HAP-1 (cell line): ENCODE data around the gene HAND2.

Experiments
- DNase-seq, 2 experiments: peaks; one replicate each; pipeline ENCODE4 v3.0.0-alpha.2; 2016 to 2020; ENCODE audit warnings: low spot score in 2 of 2
- H3K27me3 ChIP-seq: fragments of 250-450 bp; sonication (Bioruptor Pico); 2 replicates; pipeline ENCODE4 v1.5.1; 2020; ENCODE audit warnings: low read depth, mild to moderate bottlenecking, moderate library complexity
- H3K36me3 ChIP-seq: fragments of 250-450 bp; sonication (Bioruptor Pico); replicated peaks from 2 replicates; pipeline ENCODE4 v1.5.1; 2020; ENCODE audit warnings: mild to moderate bottlenecking
- H3K4me1 ChIP-seq: fragments of 250-450 bp; sonication (Bioruptor Pico); 2 replicates; pipeline ENCODE4 v1.5.1; 2020; ENCODE audit warnings: mild to moderate bottlenecking
- H3K4me3 ChIP-seq: fragments of 250-450 bp; sonication (Bioruptor Pico); 2 replicates; pipeline ENCODE4 v1.5.1; 2020; ENCODE audit warnings: mild to moderate bottlenecking, moderate library complexity
- H3K9me3 ChIP-seq: fragments of 250-450 bp; sonication (Bioruptor Pico); 2 replicates; pipeline ENCODE4 v1.5.1; 2020; ENCODE audit warnings: mild to moderate bottlenecking, moderate library complexity
- in situ Hi-C: fragments of 300-500 bp; cut with MboI; formaldehyde crosslinking; loops from 3 replicates; pipeline ENCODE4 v1.14.3; 2020; ENCODE audit warnings: low sequenced_read_pairs, inconsistent platforms, mixed read lengths

Gene HAND2

DNA sequence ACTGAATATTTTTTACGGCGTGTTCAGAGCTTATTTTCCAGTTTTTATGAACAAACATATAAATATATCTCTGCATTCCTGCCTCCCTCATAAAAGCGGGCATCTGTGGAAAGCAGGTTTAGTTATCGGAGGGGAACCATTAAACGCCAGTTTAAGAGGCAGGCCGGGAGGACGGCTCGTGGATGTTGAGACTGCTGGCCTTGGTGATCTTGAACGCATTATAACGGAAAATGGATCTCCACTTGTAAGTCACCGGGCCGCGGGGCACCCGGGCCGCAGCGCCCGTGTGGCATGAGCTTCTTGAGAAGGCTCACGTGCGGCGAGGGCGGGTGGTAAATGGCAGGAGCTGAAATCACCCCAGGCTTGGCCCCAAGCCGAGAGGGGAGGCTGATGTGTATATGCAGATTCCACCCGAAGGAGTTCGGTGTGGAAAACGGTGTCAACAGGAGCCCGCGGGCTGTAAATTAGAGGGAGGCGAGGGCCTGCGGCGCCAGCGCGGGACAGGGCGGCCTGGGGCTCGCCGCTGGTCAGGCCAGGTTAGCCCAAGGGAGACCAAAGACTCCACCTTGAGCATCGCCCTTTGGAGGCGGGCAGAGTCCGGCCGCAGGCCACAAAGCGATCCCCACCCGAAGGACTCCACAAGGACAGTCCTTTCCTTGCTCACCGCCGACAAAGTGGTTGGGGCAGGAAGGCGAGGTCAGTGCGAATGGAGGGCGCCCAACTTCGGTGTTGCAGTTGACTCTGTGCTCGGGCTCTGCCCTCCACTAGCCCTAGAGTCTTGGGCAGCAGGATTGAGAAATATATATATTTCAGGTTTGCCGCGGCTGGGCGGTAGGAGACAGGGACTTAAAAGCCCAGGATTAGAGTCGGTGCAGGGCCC, 1.3 kb upstream of the HAND2 start:
- Histone ChIP-seq H3K27me3 (peaks cover 25% of the 10 kb centered on the region), H3K36me3 (no peaks in the 10 kb centered on the region), H3K9me3 (peaks cover 4% of the 10 kb centered on the region), H3K4me3 (no peak overlapping the region), H3K4me1 (no peaks in the 10 kb centered on the region)
- DNase-seq: no peak
- in situ Hi-C loops: no loop called here

DNA sequence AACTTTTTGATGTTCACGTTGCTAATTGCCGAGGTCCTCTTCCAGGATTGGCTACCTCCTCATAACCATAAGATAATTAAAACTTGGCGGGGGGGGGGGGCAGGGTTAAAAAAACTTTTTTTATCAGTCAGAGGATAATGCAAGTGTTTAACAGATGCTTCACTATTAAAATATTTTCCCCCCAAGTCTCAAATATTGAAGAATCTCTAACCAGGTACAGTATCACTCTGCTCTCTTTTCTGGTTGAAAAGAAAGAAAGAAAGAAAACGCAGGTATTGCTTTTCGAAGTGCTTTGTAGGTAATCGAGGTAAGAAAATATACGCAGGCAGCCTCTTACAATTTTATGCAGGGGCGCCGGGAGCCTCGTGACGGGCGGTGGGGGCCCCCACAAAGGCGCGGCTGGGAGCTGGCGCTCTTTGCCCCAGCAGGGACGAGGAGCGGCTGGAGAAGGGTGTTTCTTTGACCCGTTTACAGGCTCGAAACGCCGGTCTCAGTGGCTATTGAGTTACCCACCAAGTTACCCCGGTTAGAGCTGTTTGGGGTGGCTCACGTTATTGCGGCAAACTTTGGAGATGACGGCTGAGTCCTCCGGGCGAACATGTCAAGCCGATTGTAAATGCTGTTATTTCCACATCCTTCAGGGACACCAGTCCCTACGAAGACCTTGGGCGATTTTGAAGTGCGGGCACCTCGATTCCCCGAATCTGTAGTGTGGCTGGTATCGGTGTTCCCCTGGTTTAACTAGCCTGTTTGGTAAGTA, 477 bp upstream of the HAND2 start:
- Histone ChIP-seq H3K27me3 (peaks cover 17% of the 10 kb centered on the region), H3K4me1 (no peaks in the 10 kb centered on the region), H3K36me3 (no peaks in the 10 kb centered on the region), H3K4me3 (peak overlapping the region; percentile 38; the same call in 1 of the 2 replicates), H3K9me3 (peaks cover 4% of the 10 kb centered on the region)
- in situ Hi-C loops: no loop called here
- DNase-seq: no peak

DNA sequence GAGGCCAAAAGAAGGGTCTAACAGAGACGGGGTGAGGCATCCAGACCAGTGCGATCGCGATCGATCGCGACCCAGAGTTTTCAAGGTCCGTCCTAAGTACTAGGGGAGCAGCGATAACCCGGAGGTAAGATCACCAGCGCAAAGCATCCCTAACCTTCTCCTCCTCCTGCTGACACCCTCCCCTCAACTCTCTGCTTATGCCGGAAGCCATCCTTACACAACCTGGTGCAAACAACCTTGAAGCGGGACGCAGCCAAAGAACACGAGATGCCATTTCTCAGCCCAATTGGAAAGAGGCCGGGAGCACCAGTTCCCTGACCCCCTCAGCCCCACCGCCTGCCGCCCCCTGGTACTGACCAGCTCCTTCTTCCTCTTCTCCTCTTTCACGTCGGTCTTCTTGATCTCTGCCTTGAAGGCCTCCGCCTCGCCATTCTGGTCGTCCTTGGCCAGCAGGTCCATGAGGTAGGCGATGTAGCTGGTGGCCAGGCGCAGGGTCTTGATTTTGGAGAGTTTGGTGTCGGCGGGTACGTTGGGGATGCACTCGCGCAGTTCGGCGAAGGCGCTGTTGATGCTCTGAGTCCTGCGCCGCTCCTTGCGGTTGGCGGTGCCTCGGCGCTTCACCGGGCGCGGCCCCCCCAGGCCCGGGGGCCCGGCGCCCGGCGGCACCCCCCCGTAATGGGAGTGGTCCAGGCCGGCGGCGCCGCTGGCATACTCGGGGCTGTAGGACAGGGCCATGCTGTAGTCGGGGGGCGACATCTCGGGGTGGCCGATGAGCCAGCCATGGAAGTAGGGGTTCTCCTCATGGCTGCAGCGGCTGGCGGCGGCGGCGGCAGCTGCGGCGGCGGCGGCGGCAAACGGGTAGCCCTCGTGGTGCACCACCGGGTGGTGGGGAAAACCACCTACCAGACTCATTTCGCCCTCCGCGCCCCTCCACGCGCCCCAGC, 1.4 kb downstream of the HAND2 start:
- H3K27me3 ChIP-seq: peaks cover 7% of the 10 kb centered on the region; the same call in 1 of the 2 replicates
- H3K4me3 ChIP-seq: no peak overlapping the region; the same call in 1 of the 2 replicates
- in situ Hi-C loops: no loop called here
- H3K4me1 ChIP-seq: no peaks in the 10 kb centered on the region
- no peaks in the 10 kb centered on the region for H3K36me3 ChIP-seq
- peak in 1 of 2 experiments; percentile 33 for DNase-seq
- peaks cover 4% of the 10 kb centered on the region for H3K9me3 ChIP-seq

DNA sequence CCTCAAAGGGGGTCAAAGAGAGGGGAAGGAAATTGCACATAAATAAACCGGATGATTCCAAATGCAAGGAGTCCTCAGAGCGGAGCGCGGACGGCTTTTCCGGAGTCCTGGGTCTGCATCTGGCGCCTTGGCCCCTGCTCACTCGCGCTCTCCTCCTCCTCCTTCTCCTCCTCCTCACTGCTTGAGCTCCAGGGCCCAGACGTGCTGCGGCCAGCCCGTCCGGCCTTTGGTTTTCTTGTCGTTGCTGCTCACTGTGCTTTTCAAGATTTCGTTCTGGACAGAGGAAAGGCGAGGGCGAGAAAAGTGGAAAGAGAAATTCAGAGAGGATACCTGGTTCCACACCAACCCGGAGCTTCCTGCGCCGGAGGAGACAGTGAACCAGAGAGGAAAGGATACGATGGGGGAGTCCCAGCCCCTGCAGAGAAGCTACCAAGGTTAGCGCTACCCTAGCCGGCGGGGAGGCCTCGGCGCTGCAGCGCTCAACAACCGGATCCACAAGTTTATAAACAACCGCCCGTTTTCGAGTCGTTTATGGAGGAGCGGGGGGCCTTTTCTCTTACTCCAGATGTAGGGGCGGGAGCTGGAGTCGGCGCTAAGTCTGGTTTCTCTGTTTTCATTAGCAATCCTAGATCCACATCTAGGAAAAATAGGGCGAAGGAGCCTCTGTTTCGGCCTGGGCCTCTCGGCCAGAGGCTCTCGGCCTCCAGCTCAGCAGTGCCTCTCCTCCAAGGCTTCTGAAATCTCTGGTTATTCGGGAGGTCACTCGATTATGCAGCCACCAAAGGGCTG, 2.7 kb downstream of the HAND2 start:
- H3K27me3 ChIP-seq: peaks cover 6% of the 10 kb centered on the region; the same call in 1 of the 2 replicates
- H3K4me1 ChIP-seq: no peaks in the 10 kb centered on the region
- in situ Hi-C loops: no loop called here
- H3K4me3 ChIP-seq: no peak overlapping the region
- DNase-seq: no peak
- H3K36me3 ChIP-seq: no peaks in the 10 kb centered on the region
- H3K9me3 ChIP-seq: peaks cover 4% of the 10 kb centered on the region

DNA sequence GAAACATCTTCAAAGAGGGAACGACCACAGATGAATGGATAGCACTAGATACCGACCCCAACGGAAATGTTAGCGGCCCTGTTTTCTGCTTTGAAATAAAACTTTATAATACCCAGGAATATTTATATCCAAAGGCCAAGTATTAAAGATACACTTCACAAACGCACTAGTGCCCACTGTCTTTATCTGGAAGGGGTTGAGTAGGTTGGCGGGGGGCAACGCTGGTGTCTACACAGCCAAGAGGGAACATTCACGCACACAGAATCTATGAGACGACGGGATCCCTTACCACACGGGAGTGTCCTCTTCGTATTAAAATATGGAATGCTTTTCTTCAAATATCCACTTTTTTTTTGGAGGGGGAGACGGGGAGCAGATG, 3.3 kb downstream of the HAND2 start:
- DNase-seq: no peak
- peaks cover 6% of the 10 kb centered on the region; the same call in 1 of the 2 replicates for H3K27me3 ChIP-seq
- in situ Hi-C loops: no loop called here
- H3K4me1 ChIP-seq: no peaks in the 10 kb centered on the region
- no peaks in the 10 kb centered on the region for H3K36me3 ChIP-seq
- H3K4me3 ChIP-seq: no peak overlapping the region
- H3K9me3 ChIP-seq: peaks cover 4% of the 10 kb centered on the region

DNA sequence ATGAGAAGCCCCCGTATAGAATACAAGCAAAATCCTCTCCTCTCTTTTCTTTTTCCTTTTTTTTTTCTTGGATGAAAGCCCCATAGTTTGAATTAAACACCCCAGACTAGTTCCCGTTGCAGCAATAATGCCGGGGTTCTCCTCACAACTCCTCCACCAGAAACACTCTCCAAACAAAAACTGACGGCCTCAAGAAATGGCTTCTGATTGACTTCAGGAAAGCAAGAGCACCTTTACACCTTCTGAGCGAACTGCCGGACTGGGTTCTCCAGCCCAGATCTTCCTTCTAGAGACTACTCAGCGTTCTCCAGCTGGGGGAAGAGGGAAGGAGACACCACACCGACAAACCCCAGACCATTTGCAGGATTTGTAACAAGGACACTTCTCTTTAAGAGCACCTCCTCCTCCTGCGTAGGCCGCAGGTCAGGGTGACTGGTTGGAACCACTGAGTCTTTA, 4.0 kb downstream of the HAND2 start:
- Histone ChIP-seq H3K27me3 (peaks cover 6% of the 10 kb centered on the region; the same call in 1 of the 2 replicates), H3K4me3 (no peak overlapping the region), H3K9me3 (peaks cover 4% of the 10 kb centered on the region), H3K4me1 (no peaks in the 10 kb centered on the region), H3K36me3 (no peaks in the 10 kb centered on the region)
- in situ Hi-C loops: no loop called here
- no peak for DNase-seq

DNA sequence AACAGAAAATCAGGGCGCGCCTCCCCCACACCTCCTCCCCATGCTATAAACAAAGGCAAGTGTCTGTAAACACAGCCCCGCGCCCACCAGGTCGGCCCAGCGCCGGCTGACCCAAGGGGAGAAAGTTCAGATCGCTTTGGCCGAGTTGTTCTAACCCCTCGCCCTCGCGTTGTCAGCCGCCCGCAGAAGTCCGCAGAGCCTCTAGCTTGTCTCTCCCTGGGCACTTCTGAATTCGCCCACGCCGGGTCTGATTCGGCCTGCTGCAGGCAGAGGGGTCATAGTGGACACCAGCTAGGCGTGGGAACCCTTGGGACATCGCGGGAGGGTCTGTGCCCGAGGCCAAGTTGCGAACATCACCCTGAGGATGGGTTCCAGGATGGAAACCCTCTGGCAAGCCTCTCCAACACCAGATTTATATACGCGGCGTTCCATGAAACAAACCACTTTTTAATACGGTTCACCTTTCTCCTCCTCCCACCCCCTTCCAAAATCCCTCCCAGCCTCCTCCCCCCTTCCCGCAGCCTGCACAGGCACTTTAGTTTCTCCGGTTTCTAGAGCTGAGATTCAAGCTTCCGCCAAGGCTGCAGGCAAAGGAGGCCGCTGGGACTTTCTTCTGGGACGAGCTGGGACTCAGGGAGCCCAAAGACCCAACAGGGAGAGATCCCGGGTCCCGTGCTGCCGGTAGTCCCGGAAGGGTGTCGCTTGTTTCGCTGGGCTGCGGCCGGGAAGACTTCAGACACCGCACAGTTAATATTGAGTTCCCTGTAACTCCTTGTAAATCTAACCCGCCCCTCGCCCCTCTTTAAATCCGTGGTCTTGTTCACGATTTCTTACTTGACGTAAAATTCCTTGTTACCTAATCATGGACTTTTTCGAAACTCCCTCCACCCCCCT, 4.7 kb downstream of the HAND2 start:
- H3K36me3 ChIP-seq: no peaks in the 10 kb centered on the region
- peaks cover 4% of the 10 kb centered on the region for H3K9me3 ChIP-seq
- in situ Hi-C loops: no loop called here
- no peaks in the 10 kb centered on the region for H3K4me1 ChIP-seq
- no peak for DNase-seq
- no peak overlapping the region for H3K4me3 ChIP-seq
- H3K27me3 ChIP-seq: peaks cover 6% of the 10 kb centered on the region; the same call in 1 of the 2 replicates

DNA sequence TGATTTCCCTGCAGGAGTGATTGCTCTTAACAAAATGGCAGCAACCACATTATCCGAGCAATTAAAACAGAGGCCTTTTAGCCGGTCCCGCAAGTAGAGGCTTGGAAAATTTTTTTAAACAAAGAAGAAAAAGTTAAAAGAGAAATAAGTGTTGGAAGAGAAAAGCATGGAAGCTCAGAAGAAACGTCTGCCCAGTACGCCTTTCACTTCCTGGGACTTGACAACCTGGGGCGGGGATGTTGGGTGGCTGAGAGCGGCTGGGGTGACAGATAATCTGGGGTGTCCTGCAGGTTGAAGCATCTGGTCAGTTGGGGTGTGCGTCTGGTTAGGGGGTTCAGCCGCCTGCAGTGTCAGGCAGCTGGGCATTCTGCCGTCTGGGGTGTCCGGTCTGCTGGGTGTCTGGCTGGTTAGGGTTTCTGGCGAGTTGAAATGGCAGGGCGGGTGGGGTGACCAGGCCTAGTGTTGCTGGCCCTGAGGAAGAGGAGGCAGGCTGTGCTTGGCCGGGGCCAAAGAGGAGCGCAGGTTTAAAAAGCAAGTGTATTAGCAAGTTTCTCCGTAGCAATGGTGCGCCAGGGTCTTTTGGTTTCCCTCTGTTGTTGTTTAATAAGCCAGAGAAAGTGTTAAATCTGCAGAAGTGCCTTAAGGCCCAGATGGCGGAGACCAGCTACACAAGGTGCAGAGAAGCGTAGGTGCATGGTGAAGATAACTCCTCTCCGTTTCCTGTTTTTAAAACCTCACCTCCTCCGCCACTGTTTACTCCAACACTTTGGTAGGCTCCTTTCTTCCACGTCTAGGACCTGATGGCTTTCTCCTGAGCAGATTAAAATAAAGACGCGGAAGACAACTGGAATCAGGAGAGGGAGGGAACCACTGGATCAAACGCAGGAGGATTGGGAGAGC, 5.6 kb downstream of the HAND2 start:
- no peak overlapping the region for H3K4me3 ChIP-seq
- H3K9me3 ChIP-seq: peaks cover 4% of the 10 kb centered on the region
- no peaks in the 10 kb centered on the region for H3K4me1 ChIP-seq
- no peak for DNase-seq
- in situ Hi-C loops: no loop called here
- no peaks in the 10 kb centered on the region for H3K36me3 ChIP-seq
- peaks cover 3% of the 10 kb centered on the region; the same call in 1 of the 2 replicates for H3K27me3 ChIP-seq

DNA sequence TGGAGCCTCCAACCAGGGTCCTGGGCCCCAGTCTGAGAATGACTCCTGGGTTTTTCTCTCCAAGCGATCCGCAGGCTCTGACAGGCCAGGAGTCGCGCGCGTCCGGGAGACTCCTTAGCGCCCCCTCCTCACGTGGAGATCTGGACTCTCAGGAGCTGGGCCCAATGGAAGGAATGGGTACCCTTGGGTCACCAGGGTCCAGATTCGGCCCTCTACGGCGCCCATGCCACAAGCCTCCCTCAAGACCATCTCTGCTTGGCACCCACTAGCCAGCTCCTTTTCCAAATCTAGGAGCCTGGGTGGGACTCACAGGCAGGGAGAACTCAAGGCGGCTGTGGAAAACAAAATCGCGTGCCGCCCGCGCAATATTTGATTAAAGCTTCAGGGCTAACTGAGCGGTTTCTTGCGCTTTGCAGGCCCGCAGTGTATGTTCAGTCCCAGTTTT, 7.1 kb downstream of the HAND2 start:
- DNase-seq: no peak
- Histone ChIP-seq H3K4me1 (no peaks in the 10 kb centered on the region), H3K9me3 (peaks cover 2% of the 10 kb centered on the region), H3K27me3 (no peaks in the 10 kb centered on the region), H3K36me3 (no peaks in the 10 kb centered on the region), H3K4me3 (no peak overlapping the region)
- in situ Hi-C loops: no loop called here

DNA sequence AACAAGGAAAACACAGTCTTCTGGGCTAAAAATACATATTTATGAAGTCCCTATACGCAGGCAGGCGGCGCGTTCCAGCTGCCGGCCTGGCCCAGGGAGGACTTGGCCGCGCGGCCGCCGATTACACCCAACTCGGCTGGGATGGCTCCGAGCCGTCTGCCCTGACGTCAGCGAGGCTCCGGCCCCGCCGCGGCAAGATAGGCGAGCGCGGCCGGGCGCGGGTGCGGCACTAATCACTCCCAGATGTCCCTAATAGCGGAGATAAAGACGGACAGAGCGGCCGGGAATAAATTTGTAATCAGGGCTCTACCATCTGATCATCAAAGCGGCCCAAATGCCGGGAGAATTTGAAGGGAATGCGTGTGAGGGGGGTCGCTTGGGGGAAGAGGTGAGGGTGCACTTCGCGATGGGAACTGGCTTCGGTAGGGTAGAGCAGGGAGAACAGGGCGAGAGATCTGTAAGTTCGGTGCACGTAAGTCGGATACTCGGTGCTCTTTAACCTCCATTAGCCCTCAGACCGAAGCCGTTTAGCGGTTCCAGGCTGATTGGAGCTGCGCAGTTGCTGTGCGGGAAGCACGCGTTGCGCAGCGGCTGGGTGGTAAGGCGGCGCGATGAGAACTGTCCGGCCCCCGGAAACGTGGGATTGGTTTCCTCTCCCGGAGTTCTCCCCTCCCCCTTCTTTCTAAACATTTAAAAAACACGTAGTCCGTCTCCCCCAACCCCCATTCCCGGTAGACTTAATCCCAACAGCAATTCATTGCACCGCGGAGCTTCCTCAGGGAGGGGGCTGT, 7.7 kb downstream of the HAND2 start:
- in situ Hi-C loops: no loop called here
- DNase-seq: no peak
- Histone ChIP-seq H3K4me3 (no peak overlapping the region), H3K9me3 (no peaks in the 10 kb centered on the region), H3K27me3 (no peaks in the 10 kb centered on the region), H3K36me3 (no peaks in the 10 kb centered on the region), H3K4me1 (no peaks in the 10 kb centered on the region)
